HCT116 (cell line): Measurements from ENCODE around the gene RPTOR. TPM values are rescaled to one million over a fixed set of nuclear protein-coding genes. Genes with fewer than 3 reads are reported as not detected.

ENCODE experiments used
- ATAC-seq: fragments of 200-7000 bp; cut with Tn5 transposase; 2 replicates; pipeline ENCODE4 v1.9.1; 2020; ENCODE audit warnings: mild to moderate bottlenecking, moderate library complexity
- BruUV-seq: library from RNA; stranded (reverse); fragments of 400-500 nt; replicated peaks from 2 replicates; lab custom pipeline; 2021; lab: Mats Ljungman, UMichigan
- CTCF ChIA-PET: fragments of 300-600 bp; sonication (Branson Sonifier 250); formaldehyde crosslinking; loops from one replicate; lab custom pipeline; 2021; ENCODE audit warnings: antibody characterized with exemption; lab: Charles Lee
- POLR2A ChIA-PET: fragments of 300-600, 350-600 bp; sonication (Branson Sonifier 250); formaldehyde crosslinking; loops from one replicate; lab custom pipeline; 2021; ENCODE audit warnings: antibody characterized with exemption; lab: Charles Lee
- RAD21 ChIA-PET, 2 experiments: fragments of 300-600 bp; sonication (Branson Sonifier 250); formaldehyde crosslinking; loops; one replicate each; lab custom pipeline; 2023; ENCODE audit warnings: low total read pairs in 2 of 2; ENCODE audit not compliant: uncharacterized antibody in 2 of 2, unreplicated experiment in 2 of 2, low non-redundant PET in 1 of 2; lab: Charles Lee
- DNase-seq: peaks from one replicate; pipeline ENCODE4 v3.0.0-alpha.2; 2010; ENCODE audit warnings: low read depth, low spot score
- H2AFZ ChIP-seq: fragments of 200-600 bp; shearing (Covaris generic), sonication (generic); 2 replicates; pipeline ENCODE4 v1.6.1; 2017; ENCODE audit warnings: low read depth, mixed run types, mixed read lengths, antibody characterized with exemption, low read length; ENCODE audit not compliant: poor library complexity, severe bottlenecking
- H3K27ac ChIP-seq: 2 replicates; pipeline ENCODE4 v1.5.1; 2012; ENCODE audit warnings: low read depth, low read length
- H3K27me3 ChIP-seq: fragments of 200-600 bp; sonication (generic); 2 replicates; pipeline ENCODE4 v1.6.1; 2016; ENCODE audit warnings: mixed run types, low read length, mixed read lengths; ENCODE audit not compliant: insufficient read depth
- H3K36me3 ChIP-seq, 2 experiments: fragments of 200-500 bp in 1 of 2; fragments of 200-600 bp in 1 of 2; sonication (Bioruptor generic) in 1 of 2; sonication (generic) in 1 of 2; 2 replicates each; pipeline versions ENCODE4 v1.5.1 to v1.6.1; 2014 to 2016; ENCODE audit warnings: low read length in 2 of 2, inconsistent platforms in 1 of 2, mixed read lengths in 1 of 2, mixed run types in 1 of 2; ENCODE audit not compliant: insufficient read depth in 2 of 2, control insufficient read depth in 1 of 2
- H3K4me1 ChIP-seq, 2 experiments: fragments of 200-600 bp in 1 of 2; sonication (generic) in 1 of 2; 2 replicates each; pipeline versions ENCODE4 v1.5.1 to v1.6.1; 2012 to 2017; ENCODE audit warnings: low read length in 2 of 2, inconsistent platforms in 1 of 2, mild to moderate bottlenecking in 1 of 2, mixed read lengths in 1 of 2, mixed run types in 1 of 2, moderate library complexity in 1 of 2; ENCODE audit not compliant: insufficient read depth in 2 of 2, control insufficient read depth in 1 of 2
- H3K4me2 ChIP-seq: fragments of 200-600 bp; sonication (generic); 2 replicates; pipeline ENCODE4 v1.6.1; 2017; ENCODE audit warnings: mixed run types, low read length, mixed read lengths
- H3K4me3 ChIP-seq, 2 experiments: fragments of 200-600 bp in 1 of 2; sonication (generic) in 1 of 2; replicated peaks in 1 of 2; 2 replicates each; pipeline ENCODE4 v1.5.1; 2011 to 2016; ENCODE audit warnings: low read length in 2 of 2, control low read depth in 1 of 2, low read depth in 1 of 2, mild to moderate bottlenecking in 1 of 2, mixed read lengths in 1 of 2, mixed run types in 1 of 2
- H3K79me2 ChIP-seq: fragments of 200-600 bp; sonication (generic); 2 replicates; pipeline ENCODE4 v1.6.1; 2017; ENCODE audit warnings: mild to moderate bottlenecking, mixed run types, low read length, moderate library complexity, mixed read lengths; ENCODE audit not compliant: insufficient read depth
- H3K9ac ChIP-seq: fragments of 200-600 bp; sonication (generic); 2 replicates; pipeline ENCODE4 v1.6.1; 2016; ENCODE audit warnings: low read length, mixed read lengths
- H3K9me2 ChIP-seq: fragments of 200-600 bp; sonication (generic), shearing (Covaris generic); 2 replicates; pipeline ENCODE4 v1.6.1; 2017; ENCODE audit warnings: mixed run types, mild to moderate bottlenecking, moderate library complexity; ENCODE audit not compliant: insufficient read depth
- H3K9me3 ChIP-seq, 2 experiments: fragments of 200-500 bp in 1 of 2; fragments of 200-600 bp in 1 of 2; sonication (Bioruptor generic) in 1 of 2; sonication (generic) in 1 of 2; 2 replicates each; pipeline ENCODE4 v1.6.1; 2014 to 2017; ENCODE audit warnings: low read length in 2 of 2, mixed read lengths in 2 of 2, inconsistent platforms in 1 of 2, low read depth in 1 of 2, mild to moderate bottlenecking in 1 of 2, mixed run types in 1 of 2, moderate library complexity in 1 of 2; ENCODE audit not compliant: control insufficient read depth in 1 of 2, insufficient read depth in 1 of 2
- H4K20me1 ChIP-seq: fragments of 200-600 bp; sonication (generic), shearing (Covaris generic); 2 replicates; pipeline ENCODE4 v1.6.1; 2017; ENCODE audit warnings: mixed run types, mild to moderate bottlenecking, moderate library complexity; ENCODE audit not compliant: insufficient read depth
- CBX3 ChIP-seq: IDR thresholded peaks from 2 replicates; pipeline ENCODE4 v1.6.1; 2012; ENCODE audit warnings: low read depth
- CEBPB ChIP-seq: IDR thresholded peaks from 2 replicates; pipeline ENCODE4 v1.6.1; 2012; ENCODE audit warnings: low read depth
- EZH2 ChIP-seq: fragments of 200-600 bp; sonication (generic); IDR thresholded peaks from 2 replicates; pipeline ENCODE4 v1.6.1; 2017; ENCODE audit warnings: antibody characterized with exemption, mixed run types
- EZH2phosphoT487 ChIP-seq: fragments of 200-600 bp; IDR thresholded peaks from 2 replicates; pipeline ENCODE4 v1.6.1; 2018; ENCODE audit warnings: antibody characterized with exemption, borderline replicate concordance
- FOSL1 ChIP-seq: IDR thresholded peaks from 2 replicates; pipeline ENCODE4 v1.6.1; 2012; ENCODE audit warnings: low read depth
- JUND ChIP-seq: IDR thresholded peaks from 2 replicates; pipeline ENCODE4 v1.6.1; 2012
- POLR2A ChIP-seq: IDR thresholded peaks from 2 replicates; pipeline ENCODE4 v1.7.0; 2011; ENCODE audit warnings: borderline replicate concordance; ENCODE audit not compliant: insufficient read depth, insufficient read length; ENCODE audit errors: extremely low read depth
- RAD21 ChIP-seq: IDR thresholded peaks from 2 replicates; pipeline ENCODE4 v1.6.1; 2012; ENCODE audit warnings: low read depth, mild to moderate bottlenecking
- SIN3A ChIP-seq: IDR thresholded peaks from 2 replicates; pipeline ENCODE4 v1.6.1; 2012; ENCODE audit warnings: low read depth
- SP1 ChIP-seq: IDR thresholded peaks from 2 replicates; pipeline ENCODE4 v1.6.1; 2012; ENCODE audit warnings: low read depth
- SRF ChIP-seq: IDR thresholded peaks from 2 replicates; pipeline ENCODE4 v1.6.1; 2012; ENCODE audit warnings: low read depth
- YY1 ChIP-seq: IDR thresholded peaks from 2 replicates; pipeline ENCODE4 v1.6.1; 2011; ENCODE audit warnings: low read length, low read depth, moderate library complexity, mild to moderate bottlenecking; ENCODE audit not compliant: insufficient replicate concordance; ENCODE audit errors: extremely low read depth
- ZFX ChIP-seq: fragments of 450-650 bp; IDR thresholded peaks from 2 replicates; pipeline ENCODE4 v1.6.1; 2017
- ZNF274 ChIP-seq: fragments of 200-500 bp; sonication (Bioruptor generic); IDR thresholded peaks from 2 replicates; pipeline ENCODE4 v1.6.1; 2014; ENCODE audit warnings: mild to moderate bottlenecking, low read depth, low read length, inconsistent platforms
- intact Hi-C: fragments of 100-400 bp; cut with micrococcal nuclease; formaldehyde crosslinking; loops from 2 replicates; pipeline ENCODE4 v1.10.0; 2022
- total RNA-seq: library from RNA; stranded (reverse); gene quantifications from one replicate; pipeline ENCODE4 v1.2.1, GENCODE V29; 2021; ENCODE audit not compliant: unreplicated experiment
- TF ChIP-seq, protein P1 (sequence below): IDR thresholded peaks from 2 replicates; pipeline ENCODE4 v1.6.1; 2011; ENCODE audit warnings: mild to moderate bottlenecking, low read length, moderate library complexity; ENCODE audit not compliant: insufficient replicate concordance; ENCODE audit errors: extremely low read depth
- TF ChIP-seq, protein P2 (sequence below): IDR thresholded peaks from 2 replicates; pipeline ENCODE4 v1.6.1; 2012
- TF ChIP-seq, protein P3 (sequence below): IDR thresholded peaks from 2 replicates; pipeline ENCODE4 v1.6.1; 2012

Gene RPTOR
- total RNA-seq, 1 experiment from 2014 or later: 69.5 TPM

DNA sequence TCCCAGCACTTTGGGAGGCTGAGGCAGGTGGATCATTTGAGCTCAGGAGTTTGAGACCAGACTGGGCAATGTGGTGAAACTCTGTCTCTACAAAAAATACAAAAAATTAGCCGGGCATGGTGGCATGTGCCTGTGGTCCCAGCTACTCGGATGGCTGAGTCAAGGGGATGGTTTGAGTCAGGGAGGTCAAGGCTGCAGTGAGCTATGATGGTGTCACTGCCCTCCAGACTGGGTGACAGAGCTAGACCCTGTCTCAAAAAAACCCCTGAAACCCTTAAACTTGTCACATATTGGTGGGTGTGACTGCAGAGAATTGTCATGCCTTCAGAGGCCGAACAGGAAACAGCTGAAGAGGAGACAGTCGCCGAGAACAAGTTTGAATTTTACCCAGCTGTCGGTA lies 13.4 kb downstream of the RPTOR start:
- intact Hi-C loops: no loop called here
- no peaks in the 10 kb centered on the region for H3K9me3 ChIP-seq
- no peak overlapping the region for H3K9ac ChIP-seq
- H3K27ac ChIP-seq: no peak overlapping the region
- BruUV-seq: no TSS peak
- H3K79me2 ChIP-seq: peaks cover 95% of the 10 kb centered on the region
- no peak overlapping the region for H2AFZ ChIP-seq
- H4K20me1 ChIP-seq: peaks cover 3% of the 10 kb centered on the region; the same call in 1 of the 2 replicates
- POLR2A ChIA-PET: interaction anchor here (1.2 kb wide), 1 partner anchor 104 kb away, joined by 4 read pairs; no protein-coding TSS in a partner anchor
- no peaks in the 10 kb centered on the region for H3K9me2 ChIP-seq
- no peaks in the 10 kb centered on the region for H3K27me3 ChIP-seq
- H3K4me3 ChIP-seq: no peak overlapping the region
- ATAC-seq (no peak), DNase-seq (no peak)
- peaks cover 0 to 11% of the 10 kb centered on the region in 2 experiments; a peak in 3 of 4 replicates for H3K36me3 ChIP-seq
- no peaks in the 10 kb centered on the region for H3K4me1 ChIP-seq
- RAD21 ChIA-PET: no interaction called here
- H3K4me2 ChIP-seq: no peak overlapping the region
- TF ChIP-seq SRF: no peak
- no peak for TF ChIP-seq CBX3
- TF ChIP-seq JUND: no peak
- no peak for TF ChIP-seq YY1
- TF ChIP-seq SP1: no peak
- no peak for TF ChIP-seq ZFX
- TF ChIP-seq, protein P1, sequence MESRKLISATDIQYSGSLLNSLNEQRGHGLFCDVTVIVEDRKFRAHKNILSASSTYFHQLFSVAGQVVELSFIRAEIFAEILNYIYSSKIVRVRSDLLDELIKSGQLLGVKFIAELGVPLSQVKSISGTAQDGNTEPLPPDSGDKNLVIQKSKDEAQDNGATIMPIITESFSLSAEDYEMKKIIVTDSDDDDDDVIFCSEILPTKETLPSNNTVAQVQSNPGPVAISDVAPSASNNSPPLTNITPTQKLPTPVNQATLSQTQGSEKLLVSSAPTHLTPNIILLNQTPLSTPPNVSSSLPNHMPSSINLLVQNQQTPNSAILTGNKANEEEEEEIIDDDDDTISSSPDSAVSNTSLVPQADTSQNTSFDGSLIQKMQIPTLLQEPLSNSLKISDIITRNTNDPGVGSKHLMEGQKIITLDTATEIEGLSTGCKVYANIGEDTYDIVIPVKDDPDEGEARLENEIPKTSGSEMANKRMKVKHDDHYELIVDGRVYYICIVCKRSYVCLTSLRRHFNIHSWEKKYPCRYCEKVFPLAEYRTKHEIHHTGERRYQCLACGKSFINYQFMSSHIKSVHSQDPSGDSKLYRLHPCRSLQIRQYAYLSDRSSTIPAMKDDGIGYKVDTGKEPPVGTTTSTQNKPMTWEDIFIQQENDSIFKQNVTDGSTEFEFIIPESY: no peak
- TF ChIP-seq, protein P2, sequence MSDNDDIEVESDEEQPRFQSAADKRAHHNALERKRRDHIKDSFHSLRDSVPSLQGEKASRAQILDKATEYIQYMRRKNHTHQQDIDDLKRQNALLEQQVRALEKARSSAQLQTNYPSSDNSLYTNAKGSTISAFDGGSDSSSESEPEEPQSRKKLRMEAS: no peak
- no peak for TF ChIP-seq EZH2phosphoT487
- TF ChIP-seq CEBPB: no peak
- TF ChIP-seq EZH2: no peak
- no peak for TF ChIP-seq ZNF274
- no peak for TF ChIP-seq RAD21
- TF ChIP-seq, protein P3, sequence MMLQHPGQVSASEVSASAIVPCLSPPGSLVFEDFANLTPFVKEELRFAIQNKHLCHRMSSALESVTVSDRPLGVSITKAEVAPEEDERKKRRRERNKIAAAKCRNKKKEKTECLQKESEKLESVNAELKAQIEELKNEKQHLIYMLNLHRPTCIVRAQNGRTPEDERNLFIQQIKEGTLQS: no peak
- TF ChIP-seq SIN3A: no peak
- no peak for TF ChIP-seq POLR2A
- no peak for TF ChIP-seq FOSL1
- CTCF ChIA-PET: interaction anchor here (1.4 kb wide), 1 partner anchor 9 kb away, joined by 3 read pairs; no protein-coding TSS in a partner anchor
